Measurements from ENCODE around the gene PDZD2. TPM values are rescaled to one million over a fixed set of nuclear protein-coding genes. Genes with fewer than 3 reads are reported as not detected.
A peak's percentile ranks its signal among the peaks of the same experiment; 100 is the strongest.

Gene PDZD2
- total RNA-seq, 2 donors from 2014 or later: 6.6 to 14.6 TPM

DNA sequence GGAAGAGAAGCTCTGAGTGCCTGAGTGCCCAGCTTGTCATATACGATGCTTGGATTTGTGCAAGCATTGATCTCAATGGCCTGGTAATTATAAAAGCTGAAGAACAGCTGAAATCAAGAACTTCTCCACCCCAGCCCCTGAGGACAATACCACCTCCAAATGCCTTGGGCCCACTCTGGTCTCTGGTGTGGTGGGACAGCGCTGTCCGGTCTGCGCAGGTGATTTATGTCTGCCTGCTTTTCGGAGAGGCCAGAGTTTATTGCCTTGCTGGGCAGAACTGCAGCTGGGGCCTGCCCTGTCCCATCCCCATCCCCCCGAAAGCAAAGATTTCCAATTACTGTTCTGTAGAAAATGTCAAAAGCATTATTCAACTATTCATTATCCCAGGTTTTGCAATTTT lies 1.1 kb upstream of the PDZD2 start:
- Histone ChIP-seq H3K9ac (ENCODE audit: extremely low read depth, low read length, poor library complexity, severe bottlenecking) (no peak overlapping the region), H3K9me3 (ENCODE audit: control insufficient read depth, low read length) (no peaks in the 10 kb centered on the region), H3K4me1 (ENCODE audit: control insufficient read depth, insufficient read depth, low read length) (peaks cover 6% of the 10 kb centered on the region), H3K27ac (ENCODE audit: low read depth, low read length) (no peak overlapping the region), H3K4me3 (ENCODE audit: low read length) (no peak overlapping the region), H3K36me3 (ENCODE audit: control insufficient read depth, insufficient read depth, low read length) (no peaks in the 10 kb centered on the region), H3K27me3 (ENCODE audit: control insufficient read depth, insufficient read depth, low read length, poor library complexity, severe bottlenecking) (peaks cover 25% of the 10 kb centered on the region)
- peak overlapping the region; percentile 72 for H3K4me3 Mint-ChIP-seq
- no peaks in the 10 kb centered on the region for H3K27me3 Mint-ChIP-seq (ENCODE audit: insufficient read depth)
- DNase-seq: no peak
- H3K9me3 Mint-ChIP-seq: no peaks in the 10 kb centered on the region
- H3K27ac Mint-ChIP-seq: no peak overlapping the region
- no peaks in the 10 kb centered on the region for H3K36me3 Mint-ChIP-seq (ENCODE audit: low read depth)
- 81 to 92% methylated on average over 2 to 6 of the region's 6 CpGs for WGBS, 2 experiments (ENCODE audit: insufficient coverage in 1 of 2, insufficient read length in 1 of 2)
- H3K4me1 Mint-ChIP-seq: peaks cover 40% of the 10 kb centered on the region
- TF ChIP-seq, protein P1, sequence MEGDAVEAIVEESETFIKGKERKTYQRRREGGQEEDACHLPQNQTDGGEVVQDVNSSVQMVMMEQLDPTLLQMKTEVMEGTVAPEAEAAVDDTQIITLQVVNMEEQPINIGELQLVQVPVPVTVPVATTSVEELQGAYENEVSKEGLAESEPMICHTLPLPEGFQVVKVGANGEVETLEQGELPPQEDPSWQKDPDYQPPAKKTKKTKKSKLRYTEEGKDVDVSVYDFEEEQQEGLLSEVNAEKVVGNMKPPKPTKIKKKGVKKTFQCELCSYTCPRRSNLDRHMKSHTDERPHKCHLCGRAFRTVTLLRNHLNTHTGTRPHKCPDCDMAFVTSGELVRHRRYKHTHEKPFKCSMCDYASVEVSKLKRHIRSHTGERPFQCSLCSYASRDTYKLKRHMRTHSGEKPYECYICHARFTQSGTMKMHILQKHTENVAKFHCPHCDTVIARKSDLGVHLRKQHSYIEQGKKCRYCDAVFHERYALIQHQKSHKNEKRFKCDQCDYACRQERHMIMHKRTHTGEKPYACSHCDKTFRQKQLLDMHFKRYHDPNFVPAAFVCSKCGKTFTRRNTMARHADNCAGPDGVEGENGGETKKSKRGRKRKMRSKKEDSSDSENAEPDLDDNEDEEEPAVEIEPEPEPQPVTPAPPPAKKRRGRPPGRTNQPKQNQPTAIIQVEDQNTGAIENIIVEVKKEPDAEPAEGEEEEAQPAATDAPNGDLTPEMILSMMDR (conservative IDR thresholded peaks at IDR 0.05): no peak

DNA sequence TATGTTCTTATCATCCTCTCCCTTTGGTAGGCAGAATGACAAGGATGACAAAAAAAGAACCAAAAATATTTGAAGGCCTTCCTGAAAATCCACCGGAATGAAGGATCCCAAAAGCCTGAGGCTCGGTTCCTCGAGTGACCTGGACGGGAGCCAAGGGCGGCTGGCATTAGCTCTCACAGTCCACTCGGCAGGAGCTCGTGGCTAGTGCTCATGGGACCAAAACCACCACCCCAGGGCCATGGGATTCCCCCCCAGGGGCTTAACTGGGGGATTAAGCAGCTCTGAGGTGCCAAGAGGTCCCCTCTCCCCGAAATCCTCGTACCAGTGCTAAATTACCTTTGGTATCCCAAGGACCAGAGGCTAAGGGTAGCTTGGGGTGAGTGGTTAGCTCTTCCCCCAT lies 586 bp upstream of the PDZD2 start:
- peak overlapping the region; percentile 72 for H3K4me3 Mint-ChIP-seq
- H3K36me3 Mint-ChIP-seq (ENCODE audit: low read depth): no peaks in the 10 kb centered on the region
- no peaks in the 10 kb centered on the region for H3K36me3 ChIP-seq (ENCODE audit: control insufficient read depth, insufficient read depth, low read length)
- TF ChIP-seq, protein P1 (conservative IDR thresholded peaks at IDR 0.05): no peak
- H3K4me1 ChIP-seq (ENCODE audit: control insufficient read depth, insufficient read depth, low read length): peaks cover 6% of the 10 kb centered on the region
- H3K27ac ChIP-seq (ENCODE audit: low read depth, low read length): no peak overlapping the region
- peaks cover 40% of the 10 kb centered on the region for H3K4me1 Mint-ChIP-seq
- H3K27ac Mint-ChIP-seq: peak overlapping the region; percentile 78
- no peak for DNase-seq
- peaks cover 25% of the 10 kb centered on the region for H3K27me3 ChIP-seq (ENCODE audit: control insufficient read depth, insufficient read depth, low read length, poor library complexity, severe bottlenecking)
- H3K9me3 Mint-ChIP-seq: no peaks in the 10 kb centered on the region
- WGBS, 2 experiments (ENCODE audit: insufficient coverage in 1 of 2, insufficient read length in 1 of 2): 56 to 62% methylated on average over 9 of the region's 9 CpGs
- no peaks in the 10 kb centered on the region for H3K9me3 ChIP-seq (ENCODE audit: control insufficient read depth, low read length)
- H3K9ac ChIP-seq (ENCODE audit: extremely low read depth, low read length, poor library complexity, severe bottlenecking): peak overlapping the region; percentile 52
- no peaks in the 10 kb centered on the region for H3K27me3 Mint-ChIP-seq (ENCODE audit: insufficient read depth)
- peak overlapping the region; percentile 85 for H3K4me3 ChIP-seq (ENCODE audit: low read length)

DNA sequence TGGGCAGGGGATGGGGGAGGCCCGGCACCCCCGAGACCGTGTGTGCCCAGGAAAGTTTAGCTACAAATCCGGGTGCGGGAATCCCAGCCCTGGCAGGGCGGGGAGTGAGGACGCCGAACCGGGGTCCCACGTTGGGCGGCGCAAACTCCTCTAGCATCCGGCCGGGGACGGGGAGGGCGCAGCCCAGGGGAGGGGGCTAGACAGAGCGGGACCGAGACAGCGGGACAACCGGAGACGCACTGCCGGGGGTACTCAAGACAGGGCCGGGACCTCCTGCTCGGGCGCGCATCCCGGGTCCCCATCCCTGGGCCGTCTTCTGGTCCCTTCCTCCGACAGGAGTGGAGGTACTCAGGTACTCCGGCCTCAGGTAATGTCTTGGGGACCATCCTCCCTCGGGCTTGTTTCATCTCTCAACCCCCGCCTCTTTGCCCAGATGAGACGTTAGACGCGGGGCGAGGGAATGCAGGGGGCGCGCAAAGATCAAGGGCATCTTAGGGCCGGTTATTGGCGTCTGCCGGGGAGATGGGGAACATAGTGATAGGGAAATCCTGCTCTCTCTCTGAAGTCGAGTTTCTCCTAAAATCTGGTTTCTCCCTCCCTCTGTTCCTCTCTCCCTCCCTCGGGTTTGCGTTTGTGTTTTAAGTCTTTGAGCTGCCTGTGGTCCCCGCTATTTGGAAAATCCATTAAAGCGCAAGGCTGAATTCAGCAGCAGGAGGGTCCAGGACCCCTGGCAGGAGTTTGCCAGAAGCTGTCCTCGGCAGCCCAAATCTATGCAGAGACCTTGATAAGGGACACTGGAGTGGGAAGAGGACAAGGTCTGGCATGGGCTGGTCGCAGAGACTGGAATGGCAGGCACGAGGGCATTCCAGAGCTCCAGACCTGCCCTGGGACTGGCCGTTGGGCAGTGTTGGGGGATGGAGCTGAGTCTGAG lies 815 bp downstream of the PDZD2 start:
- H3K27me3 ChIP-seq (ENCODE audit: control insufficient read depth, insufficient read depth, low read length, poor library complexity, severe bottlenecking): peaks cover 25% of the 10 kb centered on the region
- Mint-ChIP-seq H3K36me3 (ENCODE audit: low read depth) (no peaks in the 10 kb centered on the region), H3K4me1 (peaks cover 42% of the 10 kb centered on the region), H3K4me3 (peak overlapping the region; percentile 72), H3K27ac (no peak overlapping the region), H3K9me3 (no peaks in the 10 kb centered on the region), H3K27me3 (ENCODE audit: insufficient read depth) (no peaks in the 10 kb centered on the region)
- no peak overlapping the region for H3K9ac ChIP-seq (ENCODE audit: extremely low read depth, low read length, poor library complexity, severe bottlenecking)
- WGBS, 2 experiments (ENCODE audit: insufficient coverage in 1 of 2, insufficient read length in 1 of 2): 5 to 6% methylated on average over 23 to 50 of the region's 50 CpGs
- no peaks in the 10 kb centered on the region for H3K9me3 ChIP-seq (ENCODE audit: control insufficient read depth, low read length)
- TF ChIP-seq, protein P1 (conservative IDR thresholded peaks at IDR 0.05): no peak
- H3K27ac ChIP-seq (ENCODE audit: low read depth, low read length): no peak overlapping the region
- DNase-seq: peak; percentile 77
- H3K36me3 ChIP-seq (ENCODE audit: control insufficient read depth, insufficient read depth, low read length): no peaks in the 10 kb centered on the region
- peaks cover 6% of the 10 kb centered on the region for H3K4me1 ChIP-seq (ENCODE audit: control insufficient read depth, insufficient read depth, low read length)
- H3K4me3 ChIP-seq (ENCODE audit: low read length): peak overlapping the region; percentile 75
